NT2/D1 (cell line): ENCODE results near the gene CAMTA1.

ENCODE experiments used
- DNase-seq: peaks from one replicate; pipeline ENCODE4 v3.0.0-alpha.2; 2011; ENCODE audit warnings: low read depth, low spot score
- H3K27me3 ChIP-seq: 2 replicates; pipeline ENCODE4 v1.6.0; 2011; ENCODE audit warnings: mild to moderate bottlenecking; ENCODE audit not compliant: insufficient read length, insufficient read depth
- H3K36me3 ChIP-seq: 2 replicates; pipeline ENCODE4 v1.6.1; 2011; ENCODE audit warnings: mild to moderate bottlenecking, low read length, mixed read lengths; ENCODE audit not compliant: insufficient read depth, insufficient read length
- H3K4me1 ChIP-seq: 2 replicates; pipeline ENCODE4 v1.5.1; 2011; ENCODE audit not compliant: insufficient read depth, insufficient read length
- H3K4me3 ChIP-seq: 2 replicates; pipeline ENCODE4 v1.5.1; 2011; ENCODE audit warnings: low read depth; ENCODE audit not compliant: insufficient read length
- H3K9ac ChIP-seq: 2 replicates; pipeline ENCODE4 v1.6.0; 2011; ENCODE audit warnings: low read depth; ENCODE audit not compliant: insufficient read length
- H3K9me3 ChIP-seq: 2 replicates; pipeline ENCODE4 v1.5.1; 2011; ENCODE audit warnings: mild to moderate bottlenecking, low read length; ENCODE audit not compliant: insufficient read depth
- SUZ12 ChIP-seq: IDR thresholded peaks from 2 replicates; pipeline ENCODE4 v1.6.1; 2011; ENCODE audit not compliant: insufficient read length, insufficient read depth; ENCODE audit errors: extremely low read depth
- YY1 ChIP-seq: IDR thresholded peaks from 2 replicates; pipeline ENCODE4 v1.6.1; 2011; ENCODE audit not compliant: insufficient read length, insufficient read depth
- ZNF274 ChIP-seq: IDR thresholded peaks from 2 replicates; pipeline ENCODE4 v1.6.1; 2011; ENCODE audit warnings: mild to moderate bottlenecking, low read depth, low read length

The CAMTA1 gene

DNA sequence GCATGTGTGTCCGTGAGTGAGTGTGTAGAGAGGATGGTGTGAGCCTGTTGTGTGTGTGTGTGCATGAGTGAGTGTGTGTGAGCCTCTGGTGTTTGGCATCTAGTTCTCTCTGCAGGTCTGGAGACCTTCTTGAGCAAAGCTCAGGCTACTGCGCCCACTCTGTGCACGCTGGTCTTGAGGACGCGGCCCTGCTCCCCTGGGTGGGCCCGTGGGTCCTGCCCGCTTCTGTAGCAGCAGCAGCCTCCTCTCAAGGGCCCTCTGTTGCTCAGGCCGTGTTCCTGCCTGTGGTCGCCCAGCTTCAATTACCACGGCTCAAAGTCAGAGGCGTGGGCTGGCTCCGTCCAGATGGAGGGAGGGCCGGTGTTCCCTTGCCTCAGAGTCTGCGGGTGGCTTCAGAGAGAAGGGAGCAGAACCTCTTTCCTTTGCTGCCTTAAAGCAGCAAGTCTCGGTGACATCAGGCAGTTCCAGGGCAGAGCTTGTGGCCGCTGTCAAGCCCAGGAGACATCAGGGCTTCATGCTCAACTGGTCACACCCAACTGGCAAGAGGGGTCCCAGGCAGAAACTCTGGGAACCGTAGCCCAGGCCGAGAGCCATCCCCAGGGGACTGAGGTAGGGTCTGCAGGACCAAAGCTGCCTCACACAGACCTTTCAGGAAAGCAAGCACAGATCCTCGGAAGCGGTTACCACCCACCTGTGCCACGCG, 715.3 kb downstream of the CAMTA1 start:
- Histone ChIP-seq H3K4me3 (no peak overlapping the region), H3K27me3 (no peaks in the 10 kb centered on the region), H3K9me3 (peaks cover 14% of the 10 kb centered on the region; the same call in 1 of the 2 replicates), H3K36me3 (no peaks in the 10 kb centered on the region), H3K9ac (no peak overlapping the region), H3K4me1 (peaks cover 14% of the 10 kb centered on the region)
- DNase-seq, result no peak
- no peak for TF ChIP-seq SUZ12
- no peak for TF ChIP-seq YY1
- TF ChIP-seq ZNF274, result no peak

- DNase-seq, result no peak
- H3K36me3 ChIP-seq, result no peaks in the 10 kb centered on the region
- TF ChIP-seq SUZ12 (no peak), ZNF274 (no peak), YY1 (no peak)
- no peak overlapping the region for H3K4me3 ChIP-seq
- no peak overlapping the region for H3K9ac ChIP-seq
- H3K27me3 ChIP-seq, result no peaks in the 10 kb centered on the region
- peaks cover 14% of the 10 kb centered on the region for H3K4me1 ChIP-seq
- peaks cover 14% of the 10 kb centered on the region; the same call in 1 of the 2 replicates for H3K9me3 ChIP-seq
Observed at GRCh38 chr1:7501084-7501491, 715.8 kb downstream of the CAMTA1 start.

DNA sequence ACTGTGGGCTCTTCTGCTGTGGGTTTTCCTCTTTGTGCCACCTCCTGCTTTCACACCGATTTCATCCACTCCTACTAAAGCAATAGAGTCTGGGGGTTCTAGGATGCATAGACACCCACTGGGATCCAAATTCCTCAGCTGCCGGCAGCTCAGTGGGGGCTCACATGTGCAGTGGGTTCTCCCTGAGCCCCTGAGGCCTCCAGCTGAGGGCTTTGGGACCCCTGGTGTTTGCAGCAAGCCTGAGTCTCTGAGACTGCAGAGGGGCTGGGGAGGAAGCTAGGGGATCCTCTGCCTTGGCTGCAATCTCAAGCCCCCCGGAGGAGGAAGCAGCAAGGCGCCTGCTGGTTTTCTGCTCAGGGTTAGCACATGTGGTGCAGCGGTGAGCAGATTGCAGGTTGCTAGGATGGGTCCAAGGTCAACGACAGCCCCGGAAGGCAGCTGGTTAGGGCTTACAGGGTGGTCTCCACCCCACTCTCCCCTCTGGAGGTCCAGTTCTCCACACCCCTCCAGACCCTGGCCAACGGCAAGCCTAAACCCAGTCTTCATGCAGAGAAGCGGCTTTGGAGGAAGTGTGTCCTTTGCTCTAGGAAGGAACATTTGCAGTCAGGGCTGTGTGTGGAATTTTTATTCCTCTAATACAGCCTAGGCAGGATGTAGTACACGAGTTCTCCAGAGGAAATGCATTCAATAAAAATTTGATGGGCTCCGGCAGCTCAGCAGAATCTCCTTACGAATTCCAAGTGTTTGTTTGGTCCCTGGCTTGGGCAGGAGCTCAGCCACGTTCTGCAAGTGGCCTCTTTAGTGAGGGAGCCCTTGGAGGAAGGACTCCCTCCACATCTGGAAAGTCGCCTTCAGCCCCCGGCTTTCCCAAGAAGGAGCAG, 716.7 kb downstream of the CAMTA1 start:
- no peak for DNase-seq
- TF ChIP-seq ZNF274 (no peak), SUZ12 (no peak), YY1 (no peak)
- peaks cover 11% of the 10 kb centered on the region for H3K4me1 ChIP-seq
- H3K4me3 ChIP-seq, result no peak overlapping the region
- no peaks in the 10 kb centered on the region for H3K27me3 ChIP-seq
- H3K9me3 ChIP-seq, result peaks cover 14% of the 10 kb centered on the region; the same call in 1 of the 2 replicates
- no peak overlapping the region for H3K9ac ChIP-seq
- no peaks in the 10 kb centered on the region for H3K36me3 ChIP-seq

DNA sequence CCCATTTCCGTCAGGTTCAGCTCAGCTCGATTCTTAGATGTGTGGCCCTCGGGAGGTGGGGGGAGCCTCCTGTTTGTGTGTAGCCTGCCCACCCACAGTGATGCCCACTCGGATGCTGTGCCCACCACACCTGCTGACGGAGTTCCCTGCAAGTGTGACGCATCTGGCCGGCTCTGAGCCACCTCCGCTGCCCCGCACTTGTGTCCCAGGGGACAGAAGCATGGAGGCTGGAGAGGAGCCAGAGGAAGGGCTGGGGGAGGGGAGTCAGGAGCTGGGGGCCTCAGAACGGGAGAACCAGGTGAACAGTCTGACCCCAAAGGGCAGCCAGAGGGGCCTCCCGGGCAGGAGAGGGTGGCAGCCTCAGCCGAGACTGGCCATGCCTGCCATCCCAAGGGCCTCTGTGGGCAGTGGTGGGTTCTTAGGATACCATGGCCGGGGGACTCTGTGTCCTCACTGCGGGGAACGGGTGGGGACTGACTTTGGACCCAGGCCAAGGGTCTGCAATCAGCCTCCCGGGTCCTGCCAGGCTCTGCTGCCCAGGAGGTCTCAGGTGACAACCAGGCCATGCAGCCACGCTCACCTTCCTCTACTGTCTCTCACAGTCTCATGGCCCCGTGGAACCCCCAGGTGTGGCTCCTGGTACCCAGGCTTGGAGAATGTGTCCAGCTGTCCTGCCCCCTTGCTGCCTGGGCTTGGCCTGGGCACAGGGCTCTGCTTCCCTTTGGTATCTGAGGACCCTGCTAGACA, 718.6 kb downstream of the CAMTA1 start:
- Histone ChIP-seq H3K27me3 (no peaks in the 10 kb centered on the region), H3K9ac (no peak overlapping the region), H3K4me1 (peaks cover 10% of the 10 kb centered on the region), H3K4me3 (no peak overlapping the region), H3K36me3 (no peaks in the 10 kb centered on the region), H3K9me3 (peaks cover 8% of the 10 kb centered on the region; the same call in 1 of the 2 replicates)
- no peak for TF ChIP-seq SUZ12
- no peak for TF ChIP-seq YY1
- no peak for TF ChIP-seq ZNF274
- no peak for DNase-seq

DNA sequence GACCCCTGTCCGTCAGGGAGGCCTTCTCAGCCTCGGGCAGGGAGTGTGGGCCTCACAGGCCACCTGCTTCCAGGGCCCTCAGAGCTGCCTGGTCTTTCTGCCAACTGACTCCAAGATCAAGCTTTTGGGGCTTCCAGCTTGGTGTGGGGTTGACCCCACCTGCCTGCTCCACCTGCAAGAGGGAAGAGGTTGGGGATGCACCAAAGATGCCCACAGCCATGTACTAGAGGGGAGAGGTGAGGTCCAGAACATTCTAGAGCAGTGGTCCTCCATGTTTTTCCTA, 719.1 kb downstream of the CAMTA1 start:
- Histone ChIP-seq H3K27me3 (no peaks in the 10 kb centered on the region), H3K9ac (no peak overlapping the region), H3K36me3 (no peaks in the 10 kb centered on the region), H3K9me3 (peaks cover 5% of the 10 kb centered on the region; the same call in 1 of the 2 replicates), H3K4me3 (no peak overlapping the region), H3K4me1 (peaks cover 12% of the 10 kb centered on the region)
- TF ChIP-seq SUZ12 (no peak), ZNF274 (no peak), YY1 (no peak)
- no peak for DNase-seq

- no peaks in the 10 kb centered on the region for H3K36me3 ChIP-seq
- H3K4me3 ChIP-seq, result no peak overlapping the region
- no peaks in the 10 kb centered on the region for H3K9me3 ChIP-seq
- no peak for TF ChIP-seq ZNF274
- no peaks in the 10 kb centered on the region for H3K27me3 ChIP-seq
- H3K9ac ChIP-seq, result no peak overlapping the region
- peaks cover 15% of the 10 kb centered on the region for H3K4me1 ChIP-seq
- DNase-seq, result no peak
Observed at GRCh38 chr1:7505094-7505770, 720.0 kb downstream of the CAMTA1 start.
